Esophagus squamous epithelium (tissue), 5 donors: ENCODE measurements around the gene TP53AIP1. TPM values are rescaled to one million over a fixed set of nuclear protein-coding genes. Genes with fewer than 3 reads are reported as not detected.

Source experiments
- DNase-seq: peaks from one replicate; lab custom pipeline; 2025; lab: John Stamatoyannopoulos, UW
- H3K27ac ChIP-seq, 4 donors: fragments of 200-600 bp; sonication (generic); one replicate each; pipeline ENCODE4 v1.5.1; 2016 to 2019; ENCODE audit warnings: mild to moderate bottlenecking in 1 of 4
- H3K27me3 ChIP-seq, 4 donors: fragments of 200-600 bp; sonication (generic); 1 replicate in 3 of 4; 2 replicates in 1 of 4; pipeline versions ENCODE4 v1.5.1 to v1.6.0; 2017 to 2021; ENCODE audit warnings: antibody characterized with exemption in 1 of 4
- H3K36me3 ChIP-seq, 3 donors: fragments of 200-600 bp; sonication (generic); one replicate each; pipeline ENCODE4 v1.5.1; 2016 to 2019
- H3K4me1 ChIP-seq, 3 donors: fragments of 200-600 bp; sonication (generic); one replicate each; pipeline ENCODE4 v1.5.1; 2017 to 2019
- H3K4me3 ChIP-seq, 4 donors: fragments of 200-600 bp; sonication (generic); 1 replicate in 3 of 4; 2 replicates in 1 of 4; pipeline ENCODE4 v1.5.1; 2016 to 2019; ENCODE audit warnings: mild to moderate bottlenecking in 2 of 4, moderate library complexity in 1 of 4
- H3K9me3 ChIP-seq, 3 donors: fragments of 200-600 bp; sonication (generic); one replicate each; pipeline ENCODE4 v1.5.1; 2016 to 2019
- POLR2A ChIP-seq, 4 donors: fragments of 450-650 bp; IDR thresholded peaks; one replicate each; pipeline ENCODE4 v1.6.1; 2017; ENCODE audit warnings: antibody characterized with exemption in 4 of 4, mild to moderate bottlenecking in 4 of 4, moderate library complexity in 3 of 4
- WGBS, 2 donors: methylation state at CpG; one replicate each; pipeline ENCODE4 v1.1.5; 2018; 5-methylcytosine and 5-hydroxymethylcytosine counted together
- intact Hi-C: fragments of 100-400 bp; cut with DNase I; formaldehyde crosslinking; loops from one replicate; pipeline ENCODE4 v1.15.0; 2022
- total RNA-seq, 4 donors: library from RNA; depleted of rRNA; stranded (reverse); fragments of >200 nt; gene quantifications; one replicate each; pipeline ENCODE4 v1.1.0, GENCODE V29; 2016
- TF ChIP-seq, protein P1 (sequence below), 6 experiments: fragments of 450-650 bp in 4 of 6; fragments of 200-600 bp in 2 of 6; sonication (generic) in 2 of 6; IDR thresholded peaks; one replicate each; pipeline ENCODE4 v1.5.1; 2016 to 2019; ENCODE audit warnings: antibody characterized with exemption in 6 of 6, mild to moderate bottlenecking in 4 of 6, moderate library complexity in 4 of 6
- donor health status: DM: yes; HTN: yes; CAD: no.

TP53AIP1 gene
- total RNA-seq, 4 donors from 2014 or later, result 11.0 to 16.7 (median 13.9) TPM

DNA sequence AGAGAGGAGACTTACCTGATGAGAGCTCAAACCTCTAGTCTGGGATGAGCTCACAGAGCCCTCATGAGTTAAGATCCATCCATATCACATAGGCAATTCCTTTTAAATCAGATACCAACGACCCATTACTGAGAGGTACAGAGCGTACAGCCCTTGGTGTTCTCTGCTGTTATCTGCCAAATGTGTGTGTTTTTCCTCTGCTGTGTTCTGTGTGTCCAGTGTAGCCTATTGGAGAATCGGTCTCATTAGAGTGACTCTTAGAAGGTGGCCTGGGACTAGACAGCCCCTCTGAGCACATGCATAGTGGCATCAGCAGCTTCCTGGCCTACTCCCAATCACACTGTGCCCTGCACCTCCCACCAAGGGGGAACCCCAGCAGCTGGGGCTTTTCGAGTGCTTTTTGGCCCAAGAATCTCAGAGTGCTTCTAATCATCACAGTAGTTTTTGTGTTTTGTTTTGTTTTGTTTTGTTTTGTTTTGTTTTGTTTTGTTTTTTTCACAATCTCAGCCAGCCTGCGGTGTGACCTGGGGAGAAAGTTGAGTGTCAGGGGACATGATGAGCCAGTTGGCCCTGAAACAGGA lies 25.4 kb downstream of the TP53AIP1 start:
- WGBS, 2 donors, result 63 to 83% methylated on average over 1 to 4 of the region's 5 CpGs

GRCh38 chr11:128916681-128917080 lies 26.0 kb downstream of the TP53AIP1 start:
- Histone ChIP-seq H3K4me1 (peaks cover 8 to 42% (median 14%) of the 10 kb centered on the region in 3 donors), H3K36me3 (no peaks in the 10 kb centered on the region), H3K27me3 (no peaks in the 10 kb centered on the region), H3K9me3 (no peaks in the 10 kb centered on the region), H3K27ac (no peak overlapping the region), H3K4me3 (no peak overlapping the region)
- DNase-seq, result no peak
- TF ChIP-seq, protein P1, sequence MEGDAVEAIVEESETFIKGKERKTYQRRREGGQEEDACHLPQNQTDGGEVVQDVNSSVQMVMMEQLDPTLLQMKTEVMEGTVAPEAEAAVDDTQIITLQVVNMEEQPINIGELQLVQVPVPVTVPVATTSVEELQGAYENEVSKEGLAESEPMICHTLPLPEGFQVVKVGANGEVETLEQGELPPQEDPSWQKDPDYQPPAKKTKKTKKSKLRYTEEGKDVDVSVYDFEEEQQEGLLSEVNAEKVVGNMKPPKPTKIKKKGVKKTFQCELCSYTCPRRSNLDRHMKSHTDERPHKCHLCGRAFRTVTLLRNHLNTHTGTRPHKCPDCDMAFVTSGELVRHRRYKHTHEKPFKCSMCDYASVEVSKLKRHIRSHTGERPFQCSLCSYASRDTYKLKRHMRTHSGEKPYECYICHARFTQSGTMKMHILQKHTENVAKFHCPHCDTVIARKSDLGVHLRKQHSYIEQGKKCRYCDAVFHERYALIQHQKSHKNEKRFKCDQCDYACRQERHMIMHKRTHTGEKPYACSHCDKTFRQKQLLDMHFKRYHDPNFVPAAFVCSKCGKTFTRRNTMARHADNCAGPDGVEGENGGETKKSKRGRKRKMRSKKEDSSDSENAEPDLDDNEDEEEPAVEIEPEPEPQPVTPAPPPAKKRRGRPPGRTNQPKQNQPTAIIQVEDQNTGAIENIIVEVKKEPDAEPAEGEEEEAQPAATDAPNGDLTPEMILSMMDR (IDR thresholded peaks at IDR 0.05), result no peak
- no peak for TF ChIP-seq POLR2A (IDR thresholded peaks at IDR 0.05)
- 40 to 86% methylated on average over 1 to 2 of the region's 2 CpGs for WGBS, 2 donors
- intact Hi-C loops, result no loop called here

More for the DNA sequence above, 25.4 kb downstream of the TP53AIP1 start:
- Histone ChIP-seq H3K27ac (no peak overlapping the region), H3K4me3 (no peak overlapping the region), H3K9me3 (no peaks in the 10 kb centered on the region), H3K36me3 (no peaks in the 10 kb centered on the region), H3K27me3 (no peaks in the 10 kb centered on the region), H3K4me1 (peaks cover 8 to 42% (median 14%) of the 10 kb centered on the region in 3 donors)
- TF ChIP-seq, protein P1 (IDR thresholded peaks at IDR 0.05), result no peak
- no peak for TF ChIP-seq POLR2A (IDR thresholded peaks at IDR 0.05)
- no peak for DNase-seq
- intact Hi-C loops, result no loop called here

DNA sequence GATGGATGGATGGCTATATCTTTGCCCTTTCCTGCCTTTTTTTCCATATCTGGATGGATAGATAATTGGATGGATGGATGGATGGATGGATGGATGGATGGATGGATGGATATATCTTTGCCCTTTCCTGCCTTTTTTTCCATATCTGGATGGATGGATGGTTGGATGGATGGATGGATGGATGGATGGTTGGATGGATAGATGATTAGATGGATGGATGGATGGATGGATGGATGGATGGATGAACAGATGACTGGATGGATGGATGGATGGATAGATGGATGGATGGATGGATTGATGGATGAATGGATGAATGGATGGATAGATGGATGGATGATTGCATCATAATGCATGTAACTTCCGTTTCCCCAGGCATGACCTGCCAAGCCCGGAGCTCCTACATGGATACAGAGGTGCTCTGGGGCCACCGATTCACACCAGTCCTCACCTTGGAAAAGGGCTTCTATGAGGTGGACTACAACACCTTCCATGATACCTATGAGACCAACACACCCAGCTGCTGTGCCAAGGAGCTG lies 26.6 kb downstream of the TP53AIP1 start:
- Histone ChIP-seq H3K27ac (no peak overlapping the region), H3K27me3 (no peaks in the 10 kb centered on the region), H3K36me3 (no peaks in the 10 kb centered on the region), H3K9me3 (no peaks in the 10 kb centered on the region), H3K4me1 (peaks cover 8 to 42% (median 14%) of the 10 kb centered on the region in 3 donors), H3K4me3 (no peak overlapping the region)
- intact Hi-C loops, result no loop called here
- DNase-seq, result no peak
- 67 to 76% methylated on average over 3 of the region's 3 CpGs for WGBS, 2 donors
- TF ChIP-seq, protein P1 (IDR thresholded peaks at IDR 0.05), result no peak

DNA sequence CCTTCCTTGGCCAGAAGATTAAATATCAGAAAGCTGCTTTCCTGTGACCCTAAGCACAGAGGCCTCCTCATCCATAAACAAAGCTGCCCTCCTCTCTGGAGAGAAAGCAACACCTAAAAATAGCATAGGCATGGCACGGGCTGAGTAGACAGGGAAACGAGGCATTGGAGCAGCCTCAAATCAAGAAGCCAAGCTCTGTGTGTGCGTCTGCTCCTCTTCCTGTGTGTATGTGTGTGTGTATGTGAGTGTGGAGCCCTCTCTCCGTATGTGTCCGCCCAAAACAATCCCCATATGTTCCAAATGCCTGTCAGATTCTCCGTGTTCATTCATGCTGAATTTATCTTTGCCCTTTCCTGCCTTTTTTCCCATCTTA lies 27.5 kb downstream of the TP53AIP1 start:
- H3K27me3 ChIP-seq, result no peaks in the 10 kb centered on the region
- DNase-seq, result no peak
- H3K4me1 ChIP-seq, result peaks cover 8 to 46% (median 14%) of the 10 kb centered on the region in 3 donors
- no peak overlapping the region for H3K4me3 ChIP-seq
- H3K9me3 ChIP-seq, result no peaks in the 10 kb centered on the region
- intact Hi-C loops, result no loop called here
- 9 to 27% methylated on average over 5 to 6 of the region's 6 CpGs for WGBS, 2 donors
- H3K27ac ChIP-seq, result peak overlapping the region in 3 of 4 donors; percentile 31 to 74 (median 46)
- TF ChIP-seq, protein P1 (IDR thresholded peaks at IDR 0.05), result no peak
- no peak for TF ChIP-seq POLR2A (IDR thresholded peaks at IDR 0.05)
- H3K36me3 ChIP-seq, result no peaks in the 10 kb centered on the region
